MCF 10A (cell line): Measurements from ENCODE around the gene LENEP. TPM values are rescaled to one million over a fixed set of nuclear protein-coding genes. Genes with fewer than 3 reads are reported as not detected.

ENCODE experiments used
- BruUV-seq: library from RNA; stranded (reverse); fragments of 400-500 nt; replicated peaks from 2 replicates; lab custom pipeline; 2021; lab: Mats Ljungman, UMichigan
- CTCF ChIA-PET: fragments of 300-600 bp; sonication (Branson Sonifier 250); formaldehyde crosslinking; extraction: SDS; loops from one replicate; lab custom pipeline; 2021; ENCODE audit warnings: antibody characterized with exemption, inconsistent platforms; lab: Yijun Ruan, JAX
- POLR2A ChIA-PET: fragments of 300-600, 350-650 bp; sonication (Branson Sonifier 250); formaldehyde crosslinking; extraction: SDS; loops from one replicate; lab custom pipeline; 2020; ENCODE audit warnings: antibody characterized with exemption, inconsistent platforms; lab: Yijun Ruan, JAX
- DNase-seq: peaks from one replicate; pipeline ENCODE4 v3.0.0-alpha.2; 2018; ENCODE audit not compliant: unreplicated experiment
- H3K27ac Mint-ChIP-seq: one replicate; pipeline ENCODE4 v1.8.0; 2022; ENCODE audit warnings: mild to moderate bottlenecking, low read depth, mixed read lengths; ENCODE audit not compliant: unreplicated experiment
- H3K27me3 Mint-ChIP-seq: one replicate; pipeline ENCODE4 v1.8.0; 2022; ENCODE audit warnings: mixed read lengths; ENCODE audit not compliant: insufficient read depth, unreplicated experiment
- H3K36me3 Mint-ChIP-seq: one replicate; pipeline ENCODE4 v1.8.0; 2022; ENCODE audit warnings: mild to moderate bottlenecking, moderate library complexity, mixed read lengths; ENCODE audit not compliant: insufficient read depth, unreplicated experiment
- H3K4me1 Mint-ChIP-seq: one replicate; pipeline ENCODE4 v1.8.0; 2022; ENCODE audit warnings: mixed read lengths; ENCODE audit not compliant: insufficient read depth, unreplicated experiment
- H3K4me3 Mint-ChIP-seq: one replicate; pipeline ENCODE4 v1.8.0; 2022; ENCODE audit warnings: mild to moderate bottlenecking, moderate library complexity, mixed read lengths; ENCODE audit not compliant: unreplicated experiment
- H3K9me3 Mint-ChIP-seq: one replicate; pipeline ENCODE4 v1.8.0; 2022; ENCODE audit warnings: mixed read lengths; ENCODE audit not compliant: unreplicated experiment
- intact Hi-C: fragments of 100-400 bp; cut with micrococcal nuclease; formaldehyde crosslinking; loops from 2 replicates; pipeline ENCODE4 v1.14.1; 2022
- total RNA-seq: library from RNA; stranded (reverse); gene quantifications from 2 replicates; pipeline ENCODE4 v1.2.3, GENCODE V29; 2022
- TF ChIP-seq, protein P1 (sequence below): fragments of 200-600 bp; IDR thresholded peaks from one replicate; pipeline ENCODE4 v1.8.0; 2022; ENCODE audit warnings: antibody characterized with exemption, mild to moderate bottlenecking; ENCODE audit not compliant: unreplicated experiment

The LENEP gene
- total RNA-seq, 1 experiment from 2014 or later = not detected

DNA sequence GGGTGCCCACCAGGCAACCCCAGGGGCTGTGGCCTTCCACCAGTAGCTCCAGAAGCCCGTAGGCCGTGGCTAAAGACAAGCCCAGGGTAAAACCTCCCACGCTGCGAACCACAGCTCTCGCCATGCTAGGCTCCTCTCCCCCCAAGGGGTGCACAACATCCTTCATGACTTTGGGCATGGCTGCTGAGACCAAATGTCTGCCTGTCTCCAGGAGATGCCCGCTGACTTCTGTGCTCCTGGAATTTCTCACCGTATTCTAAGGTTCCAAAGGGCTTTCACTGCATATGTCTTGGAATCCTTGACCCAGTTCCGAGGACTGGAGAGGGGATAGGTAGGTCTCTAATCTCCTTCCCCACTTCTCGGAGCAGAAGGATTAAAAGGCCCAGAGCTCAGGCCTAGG is 40.1 kb downstream of the LENEP start, which contains the start of the genes DCST1 and DCST2:
TSS of gene DCST1 (plus strand) at position 301 of the 400 bp plus-strand sequence. CDS start 213 bp downstream, outside the sequence.
TSS of gene DCST2 (minus strand) at position 258 of the 400 bp plus-strand sequence. CDS start at position 178, 80 bp downstream.
- no peak for DNase-seq
- H3K9me3 Mint-ChIP-seq = no peaks in the 10 kb centered on the region

DNA sequence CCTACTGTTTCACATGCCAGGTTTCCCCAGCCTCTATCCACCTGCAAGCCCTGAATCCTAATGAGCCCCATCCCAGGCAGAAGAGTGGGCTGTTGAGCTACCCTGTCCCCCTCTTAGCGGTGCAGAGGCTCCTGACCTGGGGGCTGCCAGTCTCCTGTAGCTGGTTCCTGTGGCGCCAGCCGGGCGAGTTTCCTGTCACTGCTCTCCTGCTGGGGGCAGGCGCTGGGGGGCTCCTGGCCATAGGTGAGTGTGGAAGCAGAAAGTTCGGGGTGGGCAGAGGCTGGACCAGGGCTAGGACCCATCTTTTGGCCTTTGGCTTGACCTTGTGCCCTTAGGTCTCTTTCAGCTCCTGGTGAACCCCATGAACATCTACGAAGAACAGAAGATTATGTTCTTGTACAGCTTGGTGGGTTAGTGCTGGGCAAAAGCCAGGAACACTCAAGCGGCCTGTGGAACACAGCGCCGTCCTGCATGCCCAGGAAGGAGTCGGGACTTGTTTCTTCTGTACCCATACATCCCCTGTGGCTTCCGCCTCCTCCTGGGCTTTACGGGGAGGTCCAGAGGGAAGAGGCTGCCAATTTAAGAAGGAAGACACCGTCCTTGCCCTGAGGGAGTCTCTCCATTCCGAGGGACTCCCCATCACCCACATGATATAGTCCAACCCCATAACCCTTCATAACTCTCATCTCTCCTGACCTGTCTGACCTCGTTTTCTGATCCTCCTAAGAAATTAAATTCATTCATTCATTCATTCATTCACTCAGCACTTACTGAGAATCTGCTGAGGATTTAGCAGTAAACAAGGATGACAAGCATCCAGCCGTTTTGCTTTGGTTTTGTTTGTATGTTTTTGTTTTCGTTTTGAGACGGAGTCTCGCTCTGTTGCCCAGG is 41.2 kb downstream of the LENEP start:
- peaks cover 32% of the 10 kb centered on the region for H3K4me1 Mint-ChIP-seq
- DNase-seq = no peak
- H3K4me3 Mint-ChIP-seq = no peak overlapping the region
- ChIA-PET POLR2A (interaction anchor here (1.2 to 9.7 kb wide), 2 partner anchors 15 to 31 kb away, joined by 4 to 275 read pairs; no protein-coding TSS in a partner anchor), CTCF (interaction anchor here (0.6 to 2.5 kb wide), 8 partner anchors 11 to 81 kb away, joined by 3 to 12 read pairs (median 3); no protein-coding TSS in a partner anchor)
- no peaks in the 10 kb centered on the region for H3K36me3 Mint-ChIP-seq
- intact Hi-C loops = no loop called here
- H3K9me3 Mint-ChIP-seq = no peaks in the 10 kb centered on the region
- no peaks in the 10 kb centered on the region for H3K27me3 Mint-ChIP-seq
- TF ChIP-seq, protein P1, sequence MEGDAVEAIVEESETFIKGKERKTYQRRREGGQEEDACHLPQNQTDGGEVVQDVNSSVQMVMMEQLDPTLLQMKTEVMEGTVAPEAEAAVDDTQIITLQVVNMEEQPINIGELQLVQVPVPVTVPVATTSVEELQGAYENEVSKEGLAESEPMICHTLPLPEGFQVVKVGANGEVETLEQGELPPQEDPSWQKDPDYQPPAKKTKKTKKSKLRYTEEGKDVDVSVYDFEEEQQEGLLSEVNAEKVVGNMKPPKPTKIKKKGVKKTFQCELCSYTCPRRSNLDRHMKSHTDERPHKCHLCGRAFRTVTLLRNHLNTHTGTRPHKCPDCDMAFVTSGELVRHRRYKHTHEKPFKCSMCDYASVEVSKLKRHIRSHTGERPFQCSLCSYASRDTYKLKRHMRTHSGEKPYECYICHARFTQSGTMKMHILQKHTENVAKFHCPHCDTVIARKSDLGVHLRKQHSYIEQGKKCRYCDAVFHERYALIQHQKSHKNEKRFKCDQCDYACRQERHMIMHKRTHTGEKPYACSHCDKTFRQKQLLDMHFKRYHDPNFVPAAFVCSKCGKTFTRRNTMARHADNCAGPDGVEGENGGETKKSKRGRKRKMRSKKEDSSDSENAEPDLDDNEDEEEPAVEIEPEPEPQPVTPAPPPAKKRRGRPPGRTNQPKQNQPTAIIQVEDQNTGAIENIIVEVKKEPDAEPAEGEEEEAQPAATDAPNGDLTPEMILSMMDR = no peak
- BruUV-seq = no TSS peak
- no peak overlapping the region for H3K27ac Mint-ChIP-seq

More for the DNA sequence above, 40.1 kb downstream of the LENEP start, which contains the start of the genes DCST1 and DCST2:
- H3K4me3 Mint-ChIP-seq = no peak within 1 kb of the TSS
- H3K27ac Mint-ChIP-seq = no peak within 1 kb of the TSS
- no peaks in the 10 kb centered on the region for H3K27me3 Mint-ChIP-seq
- peaks cover 21% of the 10 kb centered on the region for H3K4me1 Mint-ChIP-seq
- H3K36me3 Mint-ChIP-seq = no peaks in the 10 kb centered on the region
- TF ChIP-seq, protein P1 = no peak
- ChIA-PET POLR2A (interaction anchor here (1.2 to 9.7 kb wide), 2 partner anchors 14 to 30 kb away, joined by 4 to 275 read pairs; no protein-coding TSS in a partner anchor), CTCF (interaction anchor here (0.6 to 2.5 kb wide), 5 partner anchors 12 to 16 kb away, joined by 3 to 12 read pairs (median 3); no protein-coding TSS in a partner anchor)
- BruUV-seq = no TSS peak
- intact Hi-C loops = no loop called here

DNA sequence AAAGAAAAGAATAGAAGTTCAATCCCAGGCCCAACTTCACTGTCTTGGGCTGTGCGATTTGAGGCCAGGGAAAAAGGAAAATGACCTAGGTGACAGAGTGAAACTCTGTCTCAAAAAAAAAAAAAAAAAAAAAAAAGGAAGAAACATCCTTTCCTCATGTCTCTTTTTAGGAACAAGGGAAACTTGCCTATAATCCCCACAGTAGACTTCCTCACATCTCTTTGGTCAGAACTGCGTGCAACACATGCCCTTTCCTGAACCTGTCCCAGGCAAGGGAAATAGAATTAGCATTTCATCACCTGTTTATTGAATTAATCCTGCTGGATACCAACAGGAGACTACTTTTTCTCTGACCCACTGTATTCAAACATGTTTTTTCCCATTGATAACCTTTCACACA is 42.5 kb downstream of the LENEP start:
- CTCF ChIA-PET = interaction anchor here (2.5 to 23.3 kb wide), 2 partner anchors 9 to 19 kb away, joined by 12 to 390 read pairs; no protein-coding TSS in a partner anchor
- Mint-ChIP-seq H3K27me3 (no peaks in the 10 kb centered on the region), H3K9me3 (no peaks in the 10 kb centered on the region), H3K36me3 (no peaks in the 10 kb centered on the region), H3K4me3 (no peak overlapping the region), H3K4me1 (peaks cover 33% of the 10 kb centered on the region), H3K27ac (no peak overlapping the region)
- BruUV-seq = no TSS peak
- POLR2A ChIA-PET = interaction anchor here (0.7 to 9.7 kb wide), 3 partner anchors 17 to 65 kb away, joined by 3 to 275 read pairs (median 5); partner anchors contain the start of gene SHC1
- no peak for DNase-seq
- TF ChIP-seq, protein P1 = no peak
- intact Hi-C loops = no loop called here
